BJ (cell line): ENCODE data around the gene DNAH14. TPM values are rescaled to one million over a fixed set of nuclear protein-coding genes. Genes with fewer than 3 reads are reported as not detected.
"Not testable (repeated sequence)": the region's sequence is repeated elsewhere in the genome, so short reads cannot be mapped to it uniquely, and the experiment has no call there.

Source experiments
- CTCF ChIA-PET: fragments of 350-600 bp; formaldehyde crosslinking; extraction: SDS; loops from one replicate; lab custom pipeline; 2021; ENCODE audit warnings: antibody characterized with exemption, inconsistent platforms; lab: Yijun Ruan, JAX
- POLR2A ChIA-PET: fragments of 300-600 bp; sonication (Branson Sonifier 250); formaldehyde crosslinking; extraction: SDS; loops from one replicate; lab custom pipeline; 2021; ENCODE audit warnings: antibody characterized with exemption; lab: Charles Lee
- DNase-seq: peaks from one replicate; pipeline ENCODE4 v3.0.0-alpha.2; 2011; ENCODE audit warnings: low read depth
- H3K27me3 ChIP-seq: 2 replicates; pipeline ENCODE4 v1.6.0; 2011; ENCODE audit warnings: low read length; ENCODE audit not compliant: control insufficient read depth, insufficient read depth
- H3K36me3 ChIP-seq: 2 replicates; pipeline ENCODE4 v1.5.1; 2011; ENCODE audit warnings: low read length; ENCODE audit not compliant: control insufficient read depth, insufficient read depth
- H3K4me3 ChIP-seq: 2 replicates; pipeline ENCODE4 v1.5.1; 2011; ENCODE audit warnings: low read depth, mild to moderate bottlenecking, control low read depth, low read length
- CTCF ChIP-seq: IDR thresholded peaks from 2 replicates; pipeline ENCODE4 v1.5.1; 2011; ENCODE audit warnings: low read depth, mild to moderate bottlenecking, control low read depth, inconsistent platforms, low read length, moderate library complexity; ENCODE audit not compliant: insufficient read depth
- polyA plus RNA-seq: library from polyadenylated mRNA; depleted of rRNA; stranded (reverse); fragments of >200 nt; gene quantifications from 2 replicates; pipeline ENCODE4 v1.2.3, GENCODE V29; 2011

The DNAH14 gene
- polyA plus RNA-seq, 1 experiment = 1.6 TPM

GRCh38 chr1:224988042-224988441, 58.6 kb downstream of the DNAH14 start:
- ChIA-PET POLR2A (no interaction called here), CTCF (no interaction called here)
- no peaks in the 10 kb centered on the region for H3K27me3 ChIP-seq
- TF ChIP-seq CTCF = no peak
- H3K36me3 ChIP-seq = no peaks in the 10 kb centered on the region
- no peak for DNase-seq
- no peak overlapping the region for H3K4me3 ChIP-seq

GRCh38 chr1:224989615-224990014, 60.1 kb downstream of the DNAH14 start:
- Histone ChIP-seq H3K36me3 (no peaks in the 10 kb centered on the region), H3K27me3 (no peaks in the 10 kb centered on the region), H3K4me3 (no peak overlapping the region)
- ChIA-PET CTCF (no interaction called here), POLR2A (no interaction called here)
- TF ChIP-seq CTCF = no peak
- no peak for DNase-seq

GRCh38 chr1:224991550-224991949, 62.1 kb downstream of the DNAH14 start:
- POLR2A ChIA-PET, H3K36me3 ChIP-seq, DNase-seq, H3K4me3 ChIP-seq, H3K27me3 ChIP-seq, CTCF ChIA-PET: not testable (repeated sequence)

GRCh38 chr1:224995602-224996001, 66.1 kb downstream of the DNAH14 start:
- no peak overlapping the region for H3K4me3 ChIP-seq
- POLR2A ChIA-PET = no interaction called here
- no peak for TF ChIP-seq CTCF
- CTCF ChIA-PET = no interaction called here
- H3K36me3 ChIP-seq = no peaks in the 10 kb centered on the region
- DNase-seq = no peak
- H3K27me3 ChIP-seq = no peaks in the 10 kb centered on the region

- Histone ChIP-seq H3K36me3 (no peaks in the 10 kb centered on the region), H3K27me3 (no peaks in the 10 kb centered on the region), H3K4me3 (no peak overlapping the region)
- ChIA-PET CTCF (no interaction called here), POLR2A (no interaction called here)
- DNase-seq = no peak
- TF ChIP-seq CTCF = no peak
Observed at GRCh38 chr1:224996266-224996665, 66.8 kb downstream of the DNAH14 start.

GRCh38 chr1:224998185-224998584, 68.7 kb downstream of the DNAH14 start:
- POLR2A ChIA-PET = no interaction called here
- H3K36me3 ChIP-seq = no peaks in the 10 kb centered on the region
- no peaks in the 10 kb centered on the region for H3K27me3 ChIP-seq
- CTCF ChIA-PET = no interaction called here
- DNase-seq = no peak
- no peak overlapping the region for H3K4me3 ChIP-seq
- no peak for TF ChIP-seq CTCF
